Stimulated activated naive CD4-positive, alpha-beta T cell treated with Interleukin-2 at 50 U/mL for 16 hours (primary cell): Measurements from ENCODE around the gene GRIK3.
"Not testable (repeated sequence)": the region's sequence is repeated elsewhere in the genome, so short reads cannot be mapped to it uniquely, and the experiment has no call there.

Experiments
- DNase-seq: peaks from one replicate; lab custom pipeline; 2025; lab: John Stamatoyannopoulos, UW

GRIK3 gene

GRCh38 chr1:37034121-37035013, at the start of gene GRIK3:
TSS of gene GRIK3 (minus strand) at chr1:37034515. CDS start at chr1:37034108, 407 bp downstream.
- no peak for DNase-seq

- DNase-seq: no peak
Measured at GRCh38 chr1:37084013-37084412, 49.7 kb upstream of the GRIK3 start.

GRCh38 chr1:37083603-37084002, 49.3 kb upstream of the GRIK3 start:
- no peak for DNase-seq

GRCh38 chr1:37080296-37080986, 46.1 kb upstream of the GRIK3 start:
- DNase-seq: not testable (repeated sequence)

- no peak for DNase-seq
Measured at GRCh38 chr1:37078866-37079265, 44.6 kb upstream of the GRIK3 start.

- DNase-seq: no peak
Measured at GRCh38 chr1:37076168-37076567, 41.9 kb upstream of the GRIK3 start.

- DNase-seq: no peak
Measured at GRCh38 chr1:37073854-37074379, 39.6 kb upstream of the GRIK3 start.

GRCh38 chr1:37073152-37073853, 39.0 kb upstream of the GRIK3 start:
- DNase-seq: no peak

GRCh38 chr1:37071829-37072228, 37.5 kb upstream of the GRIK3 start:
- no peak for DNase-seq

- no peak for DNase-seq
Measured at GRCh38 chr1:37070126-37070525, 35.8 kb upstream of the GRIK3 start.

- no peak for DNase-seq
Measured at GRCh38 chr1:37069406-37069805, 35.1 kb upstream of the GRIK3 start.

GRCh38 chr1:37068897-37069296, 34.6 kb upstream of the GRIK3 start:
- DNase-seq: no peak

- DNase-seq: no peak
Measured at GRCh38 chr1:37068260-37068659, 33.9 kb upstream of the GRIK3 start.

GRCh38 chr1:37064039-37064438, 29.7 kb upstream of the GRIK3 start:
- no peak for DNase-seq

GRCh38 chr1:37059346-37059745, 25.0 kb upstream of the GRIK3 start:
- no peak for DNase-seq

GRCh38 chr1:37058424-37058988, 24.2 kb upstream of the GRIK3 start:
- DNase-seq: no peak

GRCh38 chr1:37056325-37056724, 22.0 kb upstream of the GRIK3 start:
- no peak for DNase-seq

- DNase-seq: no peak
Measured at GRCh38 chr1:37055631-37056030, 21.3 kb upstream of the GRIK3 start.

- DNase-seq: no peak
Measured at GRCh38 chr1:37053173-37053572, 18.9 kb upstream of the GRIK3 start.

GRCh38 chr1:37052120-37052519, 17.8 kb upstream of the GRIK3 start:
- no peak for DNase-seq

- DNase-seq: no peak
Measured at GRCh38 chr1:37051346-37051745, 17.0 kb upstream of the GRIK3 start.

- no peak for DNase-seq
Measured at GRCh38 chr1:37047542-37047941, 13.2 kb upstream of the GRIK3 start.
